ENCODE data around the gene USP43. TPM values are rescaled to one million over a fixed set of nuclear protein-coding genes. Genes with fewer than 3 reads are reported as not detected.
A peak's percentile ranks its signal among the peaks of the same experiment; 100 is the strongest.

USP43 gene
- total RNA-seq, 4 donors from 2014 or later: 4.7 to 13.8 (median 10.1) TPM

GRCh38 chr17:9611557-9611956, 33.8 kb upstream of the USP43 start:
- no peaks in the 10 kb centered on the region for H3K36me3 ChIP-seq
- DNase-seq: no peak
- no peaks in the 10 kb centered on the region for H3K4me1 ChIP-seq
- H3K27ac ChIP-seq: no peak overlapping the region
- 60 to 67% methylated on average over 2 of the region's 2 CpGs for WGBS, 2 donors
- intact Hi-C loops (cut with DNase I): no loop called here
- TF ChIP-seq CTCF (IDR thresholded peaks at IDR 0.05) (no peak), POLR2A (IDR thresholded peaks at IDR 0.05) (no peak)
- H3K27me3 ChIP-seq: no peaks in the 10 kb centered on the region
- H3K9me3 ChIP-seq: no peaks in the 10 kb centered on the region
- no peak overlapping the region for H3K4me3 ChIP-seq

DNA sequence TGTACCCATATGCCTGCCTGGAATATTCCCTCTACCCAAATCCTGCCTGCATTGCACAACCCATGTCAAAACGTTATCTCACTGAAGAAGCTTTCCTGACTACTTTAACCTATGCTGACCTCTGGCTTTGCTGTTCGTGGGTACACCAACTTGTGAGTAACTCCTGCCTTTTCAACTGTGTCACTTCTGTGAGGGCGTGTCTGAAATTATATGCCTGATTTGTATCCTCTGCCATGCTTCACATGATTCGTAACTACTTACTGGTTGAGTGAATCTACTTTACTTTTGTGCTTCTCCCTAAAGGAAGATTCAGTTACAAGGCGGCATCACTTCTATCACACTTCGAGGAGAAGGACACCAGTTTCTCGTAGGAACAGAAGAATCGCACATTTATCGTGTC, 33.3 kb upstream of the USP43 start:
- H3K9me3 ChIP-seq: no peaks in the 10 kb centered on the region
- H3K4me3 ChIP-seq: no peak overlapping the region
- intact Hi-C loops (cut with DNase I): no loop called here
- H3K36me3 ChIP-seq: no peaks in the 10 kb centered on the region
- H3K27ac ChIP-seq: no peak overlapping the region
- DNase-seq: no peak
- WGBS, 2 donors: 52 to 63% methylated on average over 9 of the region's 9 CpGs
- no peaks in the 10 kb centered on the region for H3K27me3 ChIP-seq
- TF ChIP-seq POLR2A (IDR thresholded peaks at IDR 0.05) (no peak), CTCF (IDR thresholded peaks at IDR 0.05) (no peak)
- H3K4me1 ChIP-seq: no peaks in the 10 kb centered on the region

GRCh38 chr17:9615486-9615885, 29.8 kb upstream of the USP43 start:
- Histone ChIP-seq H3K36me3 (no peaks in the 10 kb centered on the region), H3K9me3 (no peaks in the 10 kb centered on the region), H3K4me3 (no peak overlapping the region), H3K27me3 (no peaks in the 10 kb centered on the region), H3K4me1 (no peaks in the 10 kb centered on the region), H3K27ac (no peak overlapping the region)
- no peak for DNase-seq
- 12 to 27% methylated on average over 2 of the region's 2 CpGs for WGBS, 2 donors
- TF ChIP-seq CTCF (IDR thresholded peaks at IDR 0.05) (no peak), POLR2A (IDR thresholded peaks at IDR 0.05) (no peak)
- intact Hi-C loops (cut with DNase I): no loop called here

DNA sequence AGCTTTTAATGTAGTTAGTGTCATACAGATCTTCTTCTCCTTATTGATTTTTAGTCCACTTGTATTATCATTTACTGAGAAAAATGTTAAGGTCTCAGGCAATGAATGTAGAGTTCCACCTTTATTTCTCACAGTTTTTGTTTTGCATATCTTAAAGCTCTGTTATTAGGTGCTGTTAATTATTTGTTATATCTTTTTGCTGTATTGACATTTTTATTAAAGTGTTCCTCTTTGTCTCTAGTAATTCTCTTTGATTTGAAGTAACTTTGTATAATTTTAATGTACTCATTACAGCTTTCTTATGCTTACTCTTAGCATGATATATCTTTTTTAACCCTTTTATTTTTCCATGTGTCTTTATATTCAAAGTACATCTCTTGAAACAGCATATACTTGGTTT, 22.4 kb upstream of the USP43 start:
- no peaks in the 10 kb centered on the region for H3K4me1 ChIP-seq
- no peak overlapping the region for H3K4me3 ChIP-seq
- no peak overlapping the region for H3K27ac ChIP-seq
- no peaks in the 10 kb centered on the region for H3K36me3 ChIP-seq
- TF ChIP-seq POLR2A (IDR thresholded peaks at IDR 0.05) (no peak), CTCF (IDR thresholded peaks at IDR 0.05) (no peak)
- peaks cover 0 to 24% (median 9%) of the 10 kb centered on the region in 3 donors for H3K9me3 ChIP-seq
- intact Hi-C loops (cut with DNase I): no loop called here
- DNase-seq: no peak
- H3K27me3 ChIP-seq: no peaks in the 10 kb centered on the region

GRCh38 chr17:9628509-9628908, 16.8 kb upstream of the USP43 start:
- H3K4me3 ChIP-seq: no peak overlapping the region
- H3K36me3 ChIP-seq: no peaks in the 10 kb centered on the region
- H3K27ac ChIP-seq: no peak overlapping the region
- peak in 1 of 6 experiments; percentile 28 for TF ChIP-seq CTCF (IDR thresholded peaks at IDR 0.05)
- no peak for TF ChIP-seq POLR2A (IDR thresholded peaks at IDR 0.05)
- DNase-seq: no peak
- H3K4me1 ChIP-seq: no peaks in the 10 kb centered on the region
- 64 to 66% methylated on average over 7 to 10 of the region's 10 CpGs for WGBS, 2 donors
- intact Hi-C loops (cut with DNase I): no loop called here
- H3K27me3 ChIP-seq: peaks cover 0 to 5% (median 0%) of the 10 kb centered on the region in 4 donors
- H3K9me3 ChIP-seq: peaks cover 0 to 8% (median 8%) of the 10 kb centered on the region in 3 donors
